ENCODE measurements around the gene CRY2.

Gene CRY2

GRCh38 chr11:45848654-45849081 lies 1.4 kb downstream of the CRY2 start:
- peak; percentile 56 for DNase-seq (ENCODE audit: low spot score)

- DNase-seq (ENCODE audit: low spot score) = no peak
Measured at GRCh38 chr11:45850446-45850845, 3.2 kb downstream of the CRY2 start.

- no peak for DNase-seq (ENCODE audit: low spot score)
Measured at GRCh38 chr11:45851228-45851627, 4.0 kb downstream of the CRY2 start.

GRCh38 chr11:45852018-45852711 lies 4.9 kb downstream of the CRY2 start:
- no peak for DNase-seq (ENCODE audit: low spot score)

- DNase-seq (ENCODE audit: low spot score) = peak; percentile 50
Measured at GRCh38 chr11:45852712-45853101, 5.4 kb downstream of the CRY2 start.

- no peak for DNase-seq (ENCODE audit: low spot score)
Measured at GRCh38 chr11:45853332-45854219, 6.3 kb downstream of the CRY2 start.

GRCh38 chr11:45855308-45855707 lies 8.0 kb downstream of the CRY2 start:
- DNase-seq (ENCODE audit: low spot score) = no peak

- DNase-seq (ENCODE audit: low spot score) = no peak
Measured at GRCh38 chr11:45856044-45856468, 8.8 kb downstream of the CRY2 start.

- no peak for DNase-seq (ENCODE audit: low spot score)
Measured at GRCh38 chr11:45857961-45858474, 10.7 kb downstream of the CRY2 start.

- no peak for DNase-seq (ENCODE audit: low spot score)
Measured at GRCh38 chr11:45858751-45859398, 11.6 kb downstream of the CRY2 start.

GRCh38 chr11:45859661-45860140 lies 12.4 kb downstream of the CRY2 start:
- DNase-seq (ENCODE audit: low spot score) = no peak

- DNase-seq (ENCODE audit: low spot score) = no peak
Measured at GRCh38 chr11:45860348-45860747, 13.1 kb downstream of the CRY2 start.

GRCh38 chr11:45860764-45861510 lies 13.7 kb downstream of the CRY2 start:
- no peak for DNase-seq (ENCODE audit: low spot score)

- DNase-seq (ENCODE audit: low spot score) = no peak
Measured at GRCh38 chr11:45864041-45864440, 16.8 kb downstream of the CRY2 start.

GRCh38 chr11:45869551-45869950 lies 22.3 kb downstream of the CRY2 start:
- DNase-seq (ENCODE audit: low spot score) = no peak

GRCh38 chr11:45870706-45871105 lies 23.4 kb downstream of the CRY2 start:
- no peak for DNase-seq (ENCODE audit: low spot score)

- DNase-seq (ENCODE audit: low spot score) = no peak
Measured at GRCh38 chr11:45871638-45872037, 24.4 kb downstream of the CRY2 start.

- peak; percentile 74 for DNase-seq (ENCODE audit: low spot score)
Measured at GRCh38 chr11:45872651-45873356, 25.5 kb downstream of the CRY2 start.

- DNase-seq (ENCODE audit: low spot score) = no peak
Measured at GRCh38 chr11:45876401-45876800, 29.1 kb downstream of the CRY2 start.

GRCh38 chr11:45877221-45877620 lies 29.9 kb downstream of the CRY2 start:
- DNase-seq (ENCODE audit: low spot score) = no peak

- DNase-seq (ENCODE audit: low spot score) = no peak
Measured at GRCh38 chr11:45877845-45878244, 30.6 kb downstream of the CRY2 start.

All from HuH-7 (cell line).